ENCODE data around the gene CDH13. TPM values are rescaled to one million over a fixed set of nuclear protein-coding genes. Genes with fewer than 3 reads are reported as not detected.

The CDH13 gene
- total RNA-seq, 1 experiment from 2014 or later, result 2.1 TPM

- TF ChIP-seq CTCF (conservative IDR thresholded peaks at IDR 0.05; ENCODE audit: low read depth, low read length) (no peak), EZH2 (IDR thresholded peaks at IDR 0.05; ENCODE audit: borderline replicate concordance, low read depth, low read length, poor library complexity, severe bottlenecking) (no peak)
- ChIA-PET POLR2A (ENCODE audit: low non-redundant PET) (no interaction called here), CTCF (no interaction called here)
- intact Hi-C loops (cut with micrococcal nuclease; ENCODE audit: unreplicated experiment), result no loop called here
- no peak overlapping the region for H3K4me3 ChIP-seq (ENCODE audit: low read depth, low read length, poor library complexity, severe bottlenecking)
- no peak overlapping the region for H3K27ac ChIP-seq (ENCODE audit: low read depth, low read length, poor library complexity, severe bottlenecking)
- H3K9me3 ChIP-seq (ENCODE audit: low read depth, low read length, poor library complexity, severe bottlenecking), result no peaks in the 10 kb centered on the region
- H3K4me1 ChIP-seq (ENCODE audit: insufficient read depth, low read length, poor library complexity, severe bottlenecking), result no peaks in the 10 kb centered on the region
- no peak for DNase-seq (ENCODE audit: low spot score)
- no peaks in the 10 kb centered on the region for H3K36me3 ChIP-seq (ENCODE audit: insufficient read depth, low read length, poor library complexity, severe bottlenecking)
- H3K27me3 ChIP-seq (replicated peaks; ENCODE audit: insufficient read depth, low read depth, low read length, poor library complexity), result peaks cover 3% of the 10 kb centered on the region
- no TSS peak for BruUV-seq (replicated peaks)
Observed at GRCh38 chr16:83075956-83076355, 449.2 kb downstream of the CDH13 start.

DNA sequence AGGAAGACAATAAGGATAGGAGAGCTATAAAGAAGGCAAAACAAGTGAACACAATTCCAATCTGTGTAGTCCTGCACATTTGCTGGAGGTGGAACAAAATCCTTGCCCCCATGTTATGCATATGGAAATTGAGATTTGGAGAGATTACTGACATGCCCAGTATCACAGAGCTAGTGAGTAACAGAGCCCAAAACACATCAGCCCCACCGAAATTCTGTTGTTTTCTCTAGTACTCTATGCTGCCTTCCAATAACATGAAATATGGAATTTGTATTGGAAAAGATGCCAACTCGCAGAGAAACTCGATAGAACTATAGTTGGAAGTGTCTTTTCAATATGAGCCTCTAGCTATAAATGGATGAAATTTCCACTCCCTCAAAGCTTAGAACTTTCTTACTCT is 456.6 kb downstream of the CDH13 start:
- intact Hi-C loops (cut with micrococcal nuclease; ENCODE audit: unreplicated experiment), result no loop called here
- no peak for DNase-seq (ENCODE audit: low spot score)
- no TSS peak for BruUV-seq (replicated peaks)
- Histone ChIP-seq H3K4me1 (ENCODE audit: insufficient read depth, low read length, poor library complexity, severe bottlenecking) (no peaks in the 10 kb centered on the region), H3K27ac (ENCODE audit: low read depth, low read length, poor library complexity, severe bottlenecking) (no peak overlapping the region), H3K36me3 (ENCODE audit: insufficient read depth, low read length, poor library complexity, severe bottlenecking) (no peaks in the 10 kb centered on the region), H3K4me3 (ENCODE audit: low read depth, low read length, poor library complexity, severe bottlenecking) (no peak overlapping the region), H3K9me3 (ENCODE audit: low read depth, low read length, poor library complexity, severe bottlenecking) (no peaks in the 10 kb centered on the region), H3K27me3 (replicated peaks; ENCODE audit: insufficient read depth, low read depth, low read length, poor library complexity) (no peaks in the 10 kb centered on the region)
- TF ChIP-seq CTCF (conservative IDR thresholded peaks at IDR 0.05; ENCODE audit: low read depth, low read length) (no peak), EZH2 (IDR thresholded peaks at IDR 0.05; ENCODE audit: borderline replicate concordance, low read depth, low read length, poor library complexity, severe bottlenecking) (no peak)
- POLR2A ChIA-PET (ENCODE audit: low non-redundant PET), result no interaction called here
- CTCF ChIA-PET, result no interaction called here

DNA sequence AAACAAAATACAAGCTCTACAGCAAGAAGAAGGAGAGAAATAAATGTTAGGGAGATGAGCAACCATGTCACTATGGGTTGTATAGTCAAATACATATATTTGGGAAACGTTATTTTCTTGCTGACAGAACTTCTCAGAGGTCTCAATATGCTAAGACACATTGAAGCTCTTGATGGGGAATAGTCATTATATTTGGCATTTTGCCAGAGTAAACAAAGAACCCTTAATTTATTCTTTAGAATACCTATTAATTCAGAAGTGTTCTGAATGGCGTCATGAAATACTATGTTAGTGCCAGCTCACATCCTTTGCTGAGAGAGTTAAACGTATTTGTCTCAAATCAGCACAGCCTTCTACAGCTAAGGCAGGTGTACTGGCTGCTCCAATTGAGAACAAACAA is 458.9 kb downstream of the CDH13 start:
- no peaks in the 10 kb centered on the region for H3K9me3 ChIP-seq (ENCODE audit: low read depth, low read length, poor library complexity, severe bottlenecking)
- no peaks in the 10 kb centered on the region for H3K27me3 ChIP-seq (replicated peaks; ENCODE audit: insufficient read depth, low read depth, low read length, poor library complexity)
- H3K4me1 ChIP-seq (ENCODE audit: insufficient read depth, low read length, poor library complexity, severe bottlenecking), result no peaks in the 10 kb centered on the region
- H3K36me3 ChIP-seq (ENCODE audit: insufficient read depth, low read length, poor library complexity, severe bottlenecking), result no peaks in the 10 kb centered on the region
- CTCF ChIA-PET, result no interaction called here
- no peak for DNase-seq (ENCODE audit: low spot score)
- H3K27ac ChIP-seq (ENCODE audit: low read depth, low read length, poor library complexity, severe bottlenecking), result no peak overlapping the region
- no peak overlapping the region for H3K4me3 ChIP-seq (ENCODE audit: low read depth, low read length, poor library complexity, severe bottlenecking)
- BruUV-seq (replicated peaks), result no TSS peak
- POLR2A ChIA-PET (ENCODE audit: low non-redundant PET), result no interaction called here
- no peak for TF ChIP-seq CTCF (conservative IDR thresholded peaks at IDR 0.05; ENCODE audit: low read depth, low read length)
- intact Hi-C loops (cut with micrococcal nuclease; ENCODE audit: unreplicated experiment), result no loop called here

Measured in A673 (cell line).